ENCODE results near the gene FGFBP3.

The FGFBP3 gene

DNA sequence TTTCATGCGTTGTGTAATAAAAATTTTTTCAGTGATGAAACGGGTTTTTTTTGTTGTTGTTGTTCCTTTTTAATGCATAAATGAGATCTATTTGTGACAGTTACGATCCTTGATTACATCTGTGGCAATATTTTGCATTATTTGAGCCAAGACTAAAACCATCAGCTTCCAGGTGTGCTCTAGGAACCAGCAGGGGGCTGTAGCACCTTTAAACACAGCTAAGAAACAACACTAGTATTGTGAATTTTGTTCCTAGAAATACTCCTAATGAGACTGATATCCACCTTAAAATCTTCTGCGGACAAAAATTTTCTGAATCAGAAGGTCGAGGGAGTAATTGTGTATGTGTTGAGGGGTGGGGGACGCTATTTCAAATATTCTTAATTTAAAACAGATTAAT is 52.6 kb downstream of the FGFBP3 start:
- DNase-seq (ENCODE audit: low read depth in 2 of 2): no peak

All from activated CD8-positive, alpha-beta memory T cell treated with anti-CD3 and anti-CD28 coated beads for 4 hours (primary cell).